Right kidney (tissue), 1 donor: ENCODE data around the gene JAKMIP1.

Experiments
- DNase-seq: peaks from one replicate; pipeline ENCODE4 v3.0.0-alpha.2; 2016

JAKMIP1 gene

GRCh38 chr4:6058531-6059374 lies 141.6 kb downstream of the JAKMIP1 start:
- no peak for DNase-seq

GRCh38 chr4:6056976-6057766 lies 143.2 kb downstream of the JAKMIP1 start:
- DNase-seq: no peak

GRCh38 chr4:6055436-6055835 lies 144.9 kb downstream of the JAKMIP1 start:
- DNase-seq: no peak

GRCh38 chr4:6055030-6055429 lies 145.3 kb downstream of the JAKMIP1 start:
- no peak for DNase-seq

- DNase-seq: no peak
Observed at GRCh38 chr4:6054162-6054922, 146.0 kb downstream of the JAKMIP1 start.

GRCh38 chr4:6052679-6053078 lies 147.7 kb downstream of the JAKMIP1 start:
- DNase-seq: no peak

GRCh38 chr4:6050551-6050950 lies 149.8 kb downstream of the JAKMIP1 start:
- no peak for DNase-seq

- DNase-seq: no peak
Observed at GRCh38 chr4:6049985-6050384, 150.4 kb downstream of the JAKMIP1 start.

GRCh38 chr4:6049278-6049677 lies 151.1 kb downstream of the JAKMIP1 start:
- DNase-seq: no peak

- no peak for DNase-seq
Observed at GRCh38 chr4:6048537-6048936, 151.8 kb downstream of the JAKMIP1 start.

- no peak for DNase-seq
Observed at GRCh38 chr4:6047130-6047673, 153.1 kb downstream of the JAKMIP1 start.

GRCh38 chr4:6046526-6047129 lies 153.7 kb downstream of the JAKMIP1 start:
- DNase-seq: no peak

GRCh38 chr4:6044805-6045204 lies 155.5 kb downstream of the JAKMIP1 start:
- no peak for DNase-seq

- DNase-seq: no peak
Observed at GRCh38 chr4:6044276-6044675, 156.1 kb downstream of the JAKMIP1 start.

GRCh38 chr4:6043843-6044242 lies 156.5 kb downstream of the JAKMIP1 start:
- DNase-seq: no peak

GRCh38 chr4:6043188-6043587 lies 157.2 kb downstream of the JAKMIP1 start:
- no peak for DNase-seq

GRCh38 chr4:6042293-6043063 lies 157.9 kb downstream of the JAKMIP1 start:
- DNase-seq: no peak

- no peak for DNase-seq
Observed at GRCh38 chr4:6041800-6042199, 158.5 kb downstream of the JAKMIP1 start.

GRCh38 chr4:6038711-6039110 lies 161.6 kb downstream of the JAKMIP1 start:
- no peak for DNase-seq

- DNase-seq: no peak
Observed at GRCh38 chr4:6035786-6036185, 164.6 kb downstream of the JAKMIP1 start.

- no peak for DNase-seq
Observed at GRCh38 chr4:6033381-6033780, 167.0 kb downstream of the JAKMIP1 start.
